GM12874 (cell line): ENCODE data around the gene RALA.

ENCODE experiments used
- TF ChIP-seq, protein P1 (sequence below): IDR thresholded peaks from 2 replicates; pipeline ENCODE4 v1.5.1; 2011; ENCODE audit warnings: low read depth, mild to moderate bottlenecking, control low read depth, low read length, moderate library complexity; ENCODE audit not compliant: insufficient read depth

Gene RALA

DNA sequence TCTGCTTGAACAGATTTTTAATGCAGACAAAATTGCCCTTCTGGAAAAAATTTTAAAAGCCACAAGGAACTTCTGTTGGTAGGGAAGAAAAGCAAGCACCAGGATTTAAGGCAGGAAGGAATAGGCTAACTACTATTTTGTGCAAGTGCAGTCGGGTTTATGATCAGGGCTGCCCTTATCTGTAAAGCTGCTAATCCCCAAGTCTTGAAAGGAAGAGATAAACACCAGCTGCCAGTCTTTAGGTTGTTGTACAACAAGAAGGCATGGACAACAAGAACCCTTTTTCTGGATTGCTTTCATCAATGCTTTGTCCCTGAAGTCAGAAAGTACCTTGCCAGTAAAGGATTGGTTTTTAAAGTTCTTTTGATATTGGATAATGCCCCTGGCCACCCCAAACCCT, 40.7 kb downstream of the RALA start:
- TF ChIP-seq, protein P1, sequence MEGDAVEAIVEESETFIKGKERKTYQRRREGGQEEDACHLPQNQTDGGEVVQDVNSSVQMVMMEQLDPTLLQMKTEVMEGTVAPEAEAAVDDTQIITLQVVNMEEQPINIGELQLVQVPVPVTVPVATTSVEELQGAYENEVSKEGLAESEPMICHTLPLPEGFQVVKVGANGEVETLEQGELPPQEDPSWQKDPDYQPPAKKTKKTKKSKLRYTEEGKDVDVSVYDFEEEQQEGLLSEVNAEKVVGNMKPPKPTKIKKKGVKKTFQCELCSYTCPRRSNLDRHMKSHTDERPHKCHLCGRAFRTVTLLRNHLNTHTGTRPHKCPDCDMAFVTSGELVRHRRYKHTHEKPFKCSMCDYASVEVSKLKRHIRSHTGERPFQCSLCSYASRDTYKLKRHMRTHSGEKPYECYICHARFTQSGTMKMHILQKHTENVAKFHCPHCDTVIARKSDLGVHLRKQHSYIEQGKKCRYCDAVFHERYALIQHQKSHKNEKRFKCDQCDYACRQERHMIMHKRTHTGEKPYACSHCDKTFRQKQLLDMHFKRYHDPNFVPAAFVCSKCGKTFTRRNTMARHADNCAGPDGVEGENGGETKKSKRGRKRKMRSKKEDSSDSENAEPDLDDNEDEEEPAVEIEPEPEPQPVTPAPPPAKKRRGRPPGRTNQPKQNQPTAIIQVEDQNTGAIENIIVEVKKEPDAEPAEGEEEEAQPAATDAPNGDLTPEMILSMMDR, result no peak

DNA sequence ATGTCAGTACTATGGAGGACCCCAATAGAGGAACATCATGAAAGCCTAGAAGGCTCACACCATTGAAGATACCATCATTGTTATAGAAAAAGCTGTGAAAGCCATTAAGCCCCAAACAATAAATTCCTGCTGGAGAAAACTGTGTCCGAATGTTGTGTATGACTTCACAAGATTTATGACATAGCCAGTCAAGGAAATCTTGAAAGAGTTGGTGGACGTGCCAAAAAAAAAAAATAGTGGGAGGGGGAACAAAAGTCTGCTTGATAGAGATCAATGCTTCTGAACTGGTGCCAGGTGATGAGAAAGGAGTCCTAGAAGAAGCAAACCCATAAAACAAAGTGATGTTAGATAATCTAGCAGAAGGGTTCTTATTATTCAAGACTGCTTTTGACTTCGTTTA, 41.2 kb downstream of the RALA start:
- TF ChIP-seq, protein P1, result no peak

DNA sequence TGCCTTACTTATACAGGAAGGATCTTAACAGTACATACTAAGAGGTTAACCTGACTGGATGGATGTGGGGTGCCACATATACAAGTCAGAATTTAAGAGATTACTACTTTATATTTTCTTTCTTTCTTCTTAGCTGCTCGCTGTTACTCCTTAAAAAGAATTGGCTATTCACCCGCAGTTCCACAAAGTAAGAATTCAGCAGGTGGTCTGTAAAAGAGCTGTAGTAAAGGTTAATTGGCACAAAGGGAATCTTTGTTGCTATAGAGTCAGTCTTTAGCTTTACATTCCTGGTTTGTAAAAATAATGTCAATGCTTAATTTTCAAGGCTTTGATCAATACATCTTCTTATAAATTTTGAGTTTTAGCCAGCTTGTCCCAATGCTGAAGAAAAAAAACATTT, 43.2 kb downstream of the RALA start:
- TF ChIP-seq, protein P1, result no peak

DNA sequence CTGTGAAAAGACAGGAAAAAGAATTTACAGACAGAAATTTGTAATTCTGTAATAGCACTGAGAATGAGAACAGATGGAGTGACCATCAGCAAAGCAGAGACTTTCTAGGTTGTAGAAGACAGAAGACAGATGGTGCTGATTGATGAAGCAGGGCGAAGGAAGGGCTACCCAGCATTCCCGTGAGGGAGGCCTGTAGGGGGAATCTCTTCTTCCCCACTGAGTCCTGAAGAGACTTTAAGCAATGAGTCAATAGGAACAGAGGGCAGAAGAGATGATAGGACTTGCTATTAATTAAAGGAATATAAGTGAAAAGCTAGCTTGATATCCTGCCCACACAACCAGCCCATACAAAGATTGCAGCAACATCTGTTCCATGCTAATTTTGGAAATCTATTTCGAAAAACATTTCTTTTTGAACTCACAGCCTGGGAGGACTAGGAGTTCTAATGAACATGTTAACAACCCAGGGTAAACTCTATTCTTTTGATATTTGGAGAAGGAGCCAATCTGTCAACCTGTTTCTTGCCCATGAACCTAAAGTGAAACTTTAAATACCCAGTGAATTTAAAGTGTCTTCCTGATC, 44.1 kb downstream of the RALA start:
- TF ChIP-seq, protein P1, result no peak

DNA sequence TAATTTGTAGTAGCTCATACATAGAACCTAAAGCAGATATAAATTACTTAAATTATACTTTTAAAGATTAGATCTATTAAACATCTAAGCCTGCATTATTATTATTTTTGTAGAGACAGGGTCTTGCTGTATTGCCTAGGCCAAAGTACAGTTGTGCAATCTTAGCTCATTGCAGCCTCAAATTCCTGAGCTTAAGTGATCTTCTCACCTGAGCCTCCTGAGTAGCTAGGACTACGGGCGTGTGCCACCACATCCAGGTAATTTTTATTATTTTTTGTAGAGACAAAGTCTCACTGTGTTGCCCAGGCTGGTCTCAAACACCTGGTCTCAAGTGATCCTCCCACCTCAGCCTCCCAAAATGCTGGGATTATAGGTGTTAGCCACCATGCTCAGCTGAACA, 46.7 kb downstream of the RALA start:
- TF ChIP-seq, protein P1, result no peak

DNA sequence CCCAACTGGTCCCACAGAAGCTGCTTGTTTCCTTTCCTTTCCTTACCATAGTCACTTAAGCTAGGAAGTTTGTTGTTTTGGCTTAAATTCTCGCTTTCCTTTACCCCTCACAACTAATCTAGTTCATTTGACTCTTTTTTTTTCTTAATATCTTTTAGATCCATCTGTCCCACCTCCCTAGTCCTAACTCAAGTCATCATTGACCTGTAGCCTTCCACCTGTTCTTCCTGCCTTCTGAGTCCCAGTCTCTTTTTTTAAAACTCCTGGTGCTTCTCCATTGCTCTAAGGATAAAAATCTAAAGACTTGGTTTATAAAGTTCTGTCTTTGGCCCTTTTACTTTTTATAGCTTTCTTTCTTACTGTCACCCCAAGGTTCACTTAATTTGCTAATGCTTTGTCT, 47.6 kb downstream of the RALA start:
- TF ChIP-seq, protein P1, result no peak

DNA sequence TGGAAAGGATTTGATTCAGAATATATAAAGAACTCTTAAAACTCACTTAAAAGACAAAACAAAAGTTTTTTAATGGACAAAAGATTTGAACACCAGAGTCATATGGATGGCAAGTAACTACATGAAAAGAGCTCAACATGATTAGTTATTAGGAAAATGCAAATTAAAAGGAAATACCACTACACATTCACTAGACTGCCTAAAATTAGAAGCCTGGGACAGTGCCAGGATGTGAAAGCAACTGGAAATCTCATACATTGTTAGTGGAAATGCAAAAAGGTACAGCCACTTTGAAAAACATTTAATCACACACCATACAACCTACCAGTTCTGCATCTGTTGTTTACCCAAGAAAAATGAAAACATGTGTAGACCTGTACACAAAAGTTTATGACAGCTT, 48.8 kb downstream of the RALA start:
- TF ChIP-seq, protein P1, result no peak
